ENCODE measurements around the gene TNFSF18.
"Not testable (repeated sequence)": the region's sequence is repeated elsewhere in the genome, so short reads cannot be mapped to it uniquely, and the experiment has no call there.

TNFSF18 gene, protein sequence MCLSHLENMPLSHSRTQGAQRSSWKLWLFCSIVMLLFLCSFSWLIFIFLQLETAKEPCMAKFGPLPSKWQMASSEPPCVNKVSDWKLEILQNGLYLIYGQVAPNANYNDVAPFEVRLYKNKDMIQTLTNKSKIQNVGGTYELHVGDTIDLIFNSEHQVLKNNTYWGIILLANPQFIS

DNA sequence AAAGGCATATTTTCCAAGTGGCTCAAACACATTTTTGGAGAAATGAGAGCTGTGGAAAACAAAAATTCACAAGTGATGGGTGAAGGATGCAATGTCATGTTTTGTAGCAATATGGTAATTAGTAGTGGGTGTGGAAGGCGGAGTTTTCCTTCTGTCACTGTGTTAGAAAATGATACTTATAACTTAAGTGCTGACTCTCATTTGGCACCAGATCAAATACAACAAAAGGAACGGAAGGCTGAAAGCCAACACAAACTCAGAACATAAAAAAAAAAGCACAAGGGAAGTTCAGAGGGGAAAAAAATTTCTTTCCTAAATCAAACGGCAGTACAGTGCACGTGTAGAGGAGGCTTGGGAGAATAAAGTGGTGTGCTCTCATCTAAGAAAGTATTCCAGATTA, at the start of gene TNFSF18:
Gene TNFSF18 (minus strand): TSS at position 77 of the 400 bp plus-strand sequence. CDS start 45 bp downstream, at position 32.
- DNase-seq, result no peak

DNA sequence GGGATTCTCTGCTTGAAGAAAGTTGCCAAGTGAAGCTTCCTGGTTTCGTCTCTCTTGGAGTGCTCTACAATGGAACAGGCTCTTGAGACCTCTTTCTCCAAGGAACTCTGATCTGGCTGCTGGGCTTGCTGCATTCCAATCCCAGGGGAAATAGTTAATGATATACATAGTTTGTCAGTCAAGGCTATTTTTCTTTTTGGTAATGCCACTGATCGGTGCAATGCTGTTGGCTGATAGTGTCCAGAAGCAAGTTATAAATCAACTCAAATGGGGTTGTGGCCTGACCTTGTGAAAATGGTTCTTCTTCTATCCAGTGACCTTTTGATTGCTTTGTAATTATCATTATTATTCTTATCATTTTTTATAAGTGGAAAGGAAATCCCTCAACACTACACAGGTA, 48.4 kb upstream of the TNFSF18 start:
- DNase-seq, result no peak

DNA sequence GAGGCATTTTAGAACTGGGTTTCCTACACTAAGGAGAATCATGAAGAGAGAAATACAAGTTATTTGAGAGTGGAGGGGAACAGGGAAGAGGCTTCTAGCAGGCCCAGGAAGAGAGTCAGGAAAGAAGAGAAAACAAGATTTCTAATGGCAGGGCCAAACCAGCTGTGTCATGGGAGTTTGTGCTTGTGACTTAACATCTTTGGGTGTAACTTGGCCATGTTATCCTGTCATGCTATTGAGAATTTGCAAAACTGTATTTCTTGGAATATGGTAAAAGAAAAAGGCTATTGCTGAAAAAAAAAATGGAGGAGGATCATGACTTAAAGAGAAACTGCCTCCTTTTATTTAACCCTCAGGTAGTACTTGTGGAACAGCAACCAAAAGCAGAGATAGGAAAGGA, 47.4 kb upstream of the TNFSF18 start:
- DNase-seq, result no peak

DNA sequence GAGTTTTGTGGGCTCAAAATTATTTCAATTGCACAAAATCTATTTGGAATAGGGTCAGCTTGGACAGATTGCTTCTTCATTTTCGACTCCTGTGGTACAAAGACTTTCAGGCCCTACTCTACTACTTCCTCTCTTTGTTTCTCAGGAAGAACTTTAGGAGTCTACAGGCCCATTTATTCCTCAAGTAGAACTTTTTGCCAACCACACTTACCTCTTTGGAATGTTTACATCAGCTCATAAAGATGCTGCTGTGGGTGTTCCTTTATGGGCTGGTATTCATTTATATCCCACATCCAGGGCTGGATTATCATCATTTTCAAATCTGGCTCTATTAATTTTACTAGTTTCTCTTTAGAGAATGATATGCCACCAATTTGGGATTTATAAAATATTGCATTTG, 46.3 kb upstream of the TNFSF18 start:
- DNase-seq, result no peak

DNA sequence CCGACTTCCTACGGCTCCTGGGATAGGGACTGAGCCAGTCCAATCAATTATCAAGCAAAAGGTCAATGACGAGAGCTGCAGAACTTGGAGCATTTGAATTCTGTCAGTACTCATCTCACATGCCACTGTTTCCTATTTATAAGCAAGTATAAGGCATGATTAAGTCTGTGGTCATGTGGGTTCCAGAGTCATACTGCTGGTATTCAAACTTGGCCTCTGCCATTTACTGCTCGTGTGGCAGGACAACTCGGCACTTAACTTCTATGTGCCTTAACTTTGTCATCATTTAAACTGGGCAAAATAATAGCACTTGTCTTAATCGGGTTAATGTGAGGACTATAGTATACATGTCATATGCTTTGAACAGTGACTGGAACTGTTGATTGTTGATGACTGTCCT, 44.9 kb upstream of the TNFSF18 start:
- no peak for DNase-seq

DNA sequence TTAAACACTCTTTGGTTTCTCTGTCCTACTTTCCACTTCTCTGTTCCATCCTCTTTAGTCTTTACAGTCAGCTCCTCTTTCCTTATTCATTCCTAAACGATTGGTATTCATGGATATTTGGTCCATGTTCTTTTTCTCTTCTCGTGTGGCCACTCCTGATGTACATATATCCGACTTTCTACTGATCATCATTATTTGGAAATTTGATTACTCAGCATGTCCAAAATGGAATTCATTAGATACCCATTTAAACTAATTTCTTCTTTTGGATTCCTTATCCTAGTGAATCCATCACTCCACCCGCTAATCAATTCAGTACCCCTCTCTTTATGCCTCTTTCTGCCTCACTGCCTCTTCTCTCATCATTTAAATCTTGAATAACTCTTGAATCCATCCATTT, 43.8 kb upstream of the TNFSF18 start:
- DNase-seq, result no peak

DNA sequence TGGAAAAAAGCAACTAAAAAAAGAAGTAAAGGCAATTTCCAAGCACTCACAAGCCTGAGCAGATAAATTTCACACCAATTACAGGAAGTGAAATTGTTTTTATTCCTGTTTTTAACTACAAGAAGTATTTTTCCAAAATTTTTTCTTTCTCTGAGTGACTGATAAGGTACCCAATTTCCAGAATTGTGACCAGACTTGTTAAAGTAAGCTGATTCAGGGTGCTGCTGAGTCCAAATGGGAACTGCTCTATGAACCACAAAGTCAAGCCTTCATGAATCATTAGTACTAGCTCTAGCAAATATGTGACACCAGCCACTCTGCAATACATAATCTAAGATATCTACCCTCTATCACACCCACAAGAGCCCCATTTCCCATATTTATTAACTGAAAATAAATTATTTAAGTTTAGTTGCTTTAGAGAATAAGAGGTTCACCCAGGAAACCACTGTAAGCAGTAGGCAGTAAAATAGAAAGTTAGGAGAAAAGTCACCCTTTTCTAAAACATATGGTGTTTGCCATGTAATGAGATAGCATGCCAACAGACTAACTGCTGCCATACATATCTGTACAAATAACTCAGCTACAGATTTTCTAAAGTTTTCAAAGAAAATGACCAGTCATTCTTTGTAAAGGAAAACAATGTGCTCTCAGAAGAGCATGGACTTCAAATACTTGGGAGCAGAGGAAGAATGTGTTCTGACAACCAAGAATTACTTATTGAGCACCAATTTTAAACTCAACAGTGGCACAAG, 43.1 kb upstream of the TNFSF18 start:
- DNase-seq, result no peak

DNA sequence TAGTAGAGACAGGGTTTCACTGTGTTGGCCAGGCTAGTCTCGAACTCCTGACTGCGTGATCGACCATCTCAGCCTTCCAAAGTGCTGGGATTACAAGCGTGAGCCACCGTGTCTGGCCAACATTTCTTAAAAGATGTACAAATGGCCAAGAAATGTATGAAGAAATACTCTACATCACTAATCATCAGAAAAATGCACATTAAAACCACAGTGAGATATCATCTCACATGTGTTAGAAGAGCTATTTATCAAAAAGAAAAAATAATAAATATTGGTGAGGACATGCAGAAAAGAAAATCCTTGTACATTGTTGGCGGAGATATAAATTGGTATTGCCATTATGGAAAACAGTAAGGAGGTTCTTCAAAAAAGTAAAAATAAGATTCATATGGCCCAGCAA, 33.6 kb upstream of the TNFSF18 start:
- no peak for DNase-seq

DNA sequence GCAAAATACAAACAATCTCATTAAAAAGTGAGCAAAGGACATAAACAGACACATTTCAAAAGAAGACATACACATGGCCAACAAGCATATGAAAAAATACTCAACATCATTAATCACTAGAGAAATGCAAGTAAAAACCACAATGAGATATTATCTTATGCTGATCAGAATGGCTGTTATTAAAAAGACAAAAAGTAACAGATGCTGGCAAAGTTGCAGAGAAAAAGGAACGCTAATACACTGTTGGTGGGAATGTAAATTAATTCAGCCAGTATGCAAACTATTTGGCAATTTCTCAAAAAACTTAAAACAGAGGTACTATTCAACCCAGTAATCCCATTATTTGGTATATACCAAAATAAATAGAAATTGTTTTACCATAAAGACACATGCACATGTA, 32.2 kb upstream of the TNFSF18 start:
- no peak for DNase-seq

DNA sequence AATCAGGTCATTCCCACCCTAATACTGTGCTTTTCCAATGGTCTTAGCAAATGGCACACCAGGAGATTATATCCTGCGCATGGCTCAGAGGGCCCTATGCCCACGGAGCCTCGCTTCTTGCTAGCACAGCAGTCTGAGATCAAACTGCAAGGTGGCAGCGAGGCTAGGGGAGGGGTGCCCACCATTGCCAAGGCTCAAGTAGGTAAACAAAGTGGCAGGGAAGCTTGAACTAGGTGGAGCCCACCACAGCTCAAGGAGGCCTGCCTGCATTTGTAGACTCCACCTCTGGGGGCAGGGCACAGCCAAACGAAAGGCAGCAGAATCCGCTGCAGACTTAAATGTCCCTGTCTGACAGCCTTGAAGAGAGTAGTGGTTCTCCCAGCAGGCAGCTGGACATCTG, 23.5 kb upstream of the TNFSF18 start:
- not testable (repeated sequence) for DNase-seq

DNA sequence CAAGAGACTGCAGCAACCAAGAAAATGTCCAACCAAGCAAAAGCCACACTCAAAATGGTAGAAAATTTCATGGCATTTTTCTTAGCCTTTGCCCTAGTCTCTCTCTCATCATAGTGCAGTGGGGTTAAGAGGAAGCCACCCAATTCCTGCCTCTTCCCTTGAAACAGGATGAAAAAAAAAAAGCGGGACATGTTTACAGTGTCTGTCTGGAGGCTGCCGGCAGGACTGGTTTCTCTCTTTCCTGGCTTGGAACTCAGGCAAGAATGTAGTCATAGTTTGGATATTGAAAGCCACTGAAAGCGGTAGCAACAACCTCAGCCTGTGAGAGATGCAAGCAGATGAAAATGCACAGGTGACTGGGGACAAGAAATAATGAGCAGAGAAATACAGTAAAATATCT, 13.3 kb upstream of the TNFSF18 start:
- DNase-seq, result no peak

DNA sequence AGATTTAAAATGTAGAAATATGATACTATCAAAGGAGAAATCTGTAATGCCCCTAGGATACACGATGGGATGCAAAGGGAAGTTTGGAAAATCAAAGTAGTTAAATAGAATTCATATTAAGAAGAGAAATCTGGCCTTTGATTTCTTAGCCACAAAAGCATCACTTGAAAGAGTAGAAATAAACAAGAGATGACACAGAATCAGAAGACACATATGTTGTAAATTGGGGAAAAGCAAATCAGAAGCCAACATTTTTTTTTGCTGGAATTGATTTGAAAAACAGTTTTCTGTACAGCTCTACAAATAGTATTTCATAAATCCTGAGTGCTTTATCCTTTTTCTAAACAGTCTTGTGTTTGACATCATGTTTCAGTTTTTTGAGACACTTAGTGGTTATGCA, 12.4 kb upstream of the TNFSF18 start:
- DNase-seq, result no peak

DNA sequence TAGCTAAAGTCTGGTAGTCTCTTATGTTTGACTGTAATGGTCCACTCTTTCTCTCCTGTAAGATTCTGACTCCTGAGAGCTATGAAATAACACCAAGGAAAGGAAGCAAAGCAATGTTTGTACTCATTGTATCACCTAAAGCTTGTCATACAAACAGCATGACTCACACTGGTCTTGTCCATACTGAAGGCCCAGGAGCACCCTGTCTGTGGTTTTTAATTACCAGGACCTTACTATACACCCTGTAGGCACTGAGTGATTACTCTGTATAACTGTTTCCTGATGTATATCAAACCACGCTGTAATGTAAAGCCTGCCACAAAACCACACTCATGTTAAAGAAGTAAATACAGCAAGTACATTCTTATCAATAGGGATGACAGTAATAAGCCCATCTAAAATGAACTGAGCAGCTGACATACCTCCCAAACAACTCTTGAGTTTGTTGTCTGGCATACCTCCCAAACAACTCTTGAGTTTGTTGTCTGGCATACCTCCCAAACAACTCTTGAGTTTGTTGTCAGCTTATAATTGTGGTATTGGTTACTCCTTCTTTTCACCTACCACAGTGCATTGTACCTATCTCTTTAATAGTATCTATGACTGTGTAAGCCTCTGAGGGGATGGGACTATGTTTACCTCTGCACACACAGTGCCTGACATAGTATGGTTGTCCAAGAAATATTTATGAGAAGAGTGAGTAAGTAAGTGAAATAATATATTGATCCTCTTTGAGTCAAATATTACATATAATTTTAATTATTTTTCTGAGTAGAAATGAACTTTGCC, 11.6 kb upstream of the TNFSF18 start:
- DNase-seq, result no peak

DNA sequence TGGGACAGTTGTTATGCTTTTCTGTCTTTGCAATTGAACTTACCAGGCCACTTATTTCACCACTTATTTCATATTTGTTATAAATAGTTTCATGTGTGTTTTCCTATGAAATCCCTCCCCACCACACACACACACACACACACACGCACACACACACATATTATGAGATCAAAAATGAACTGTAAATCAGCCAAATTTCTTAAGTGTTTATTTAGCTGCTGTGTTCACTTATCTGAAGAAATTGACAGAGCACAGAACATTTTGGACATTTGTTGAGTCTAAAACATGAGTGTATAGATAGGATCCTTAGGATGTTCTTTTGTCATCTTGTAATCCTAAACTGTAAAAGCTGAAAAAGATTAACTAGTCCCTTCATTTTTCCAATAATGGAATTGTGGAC, 7.8 kb upstream of the TNFSF18 start:
- DNase-seq, result no peak

DNA sequence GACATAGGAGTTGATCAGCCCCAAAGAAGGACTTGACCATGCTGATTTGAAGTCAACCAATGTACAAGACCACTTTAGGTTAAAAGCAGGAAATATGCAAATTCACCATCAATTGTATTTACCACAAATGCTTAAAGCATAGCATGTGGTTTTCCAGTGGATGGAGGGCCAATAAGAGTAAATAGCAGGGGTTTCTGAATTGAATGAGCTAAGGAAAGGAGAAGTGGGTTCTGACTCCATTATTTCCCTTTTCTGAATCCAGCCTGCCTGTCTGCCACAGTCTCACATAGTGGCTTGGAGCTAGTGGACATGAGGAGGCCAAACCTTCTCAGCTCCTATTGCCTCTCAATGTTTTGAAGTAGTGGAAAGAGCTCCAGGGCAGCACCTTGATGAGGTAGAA, 7.2 kb upstream of the TNFSF18 start:
- no peak for DNase-seq

DNA sequence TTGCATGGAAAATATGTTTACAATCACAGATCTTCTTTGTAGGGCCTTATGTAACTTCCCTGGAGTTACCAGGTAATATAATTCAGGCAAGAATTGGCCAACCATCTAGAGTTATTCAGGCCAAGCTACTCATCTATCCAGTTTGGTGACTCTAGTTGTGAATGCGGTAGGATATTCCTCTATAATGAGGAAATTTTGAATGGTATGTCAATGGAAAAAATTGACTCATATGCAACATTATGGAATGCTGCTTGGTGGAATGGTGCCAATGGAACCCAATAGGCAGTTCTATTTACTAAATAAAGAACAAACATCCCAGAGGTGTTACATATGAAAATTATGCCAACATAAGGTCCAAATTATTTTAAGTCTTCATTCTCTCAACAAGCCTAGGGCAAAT, 5.6 kb upstream of the TNFSF18 start:
- no peak for DNase-seq

DNA sequence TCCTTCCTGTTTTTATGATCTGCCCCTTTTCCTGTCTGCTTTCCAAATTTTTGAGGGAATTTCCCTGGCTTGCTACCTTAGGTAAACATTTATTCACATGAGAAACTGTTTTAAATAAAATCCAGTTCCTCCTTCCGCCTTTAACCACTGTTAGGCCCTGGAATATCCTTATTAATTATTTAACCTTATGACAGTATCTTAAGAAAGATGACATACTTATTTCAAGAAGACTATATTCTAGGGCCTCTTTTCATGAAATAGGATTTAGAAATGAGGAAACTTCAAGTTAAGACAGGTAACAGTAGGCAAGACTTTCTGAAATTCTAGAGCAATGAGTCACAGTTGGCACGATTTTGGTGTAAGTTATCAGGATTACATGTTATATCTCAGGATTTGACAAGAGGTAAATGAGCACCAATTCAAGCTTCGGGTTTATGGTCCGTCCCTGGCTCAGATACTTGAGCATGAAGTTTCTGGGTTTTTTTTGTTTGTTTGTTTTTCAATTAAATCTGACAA, 2.0 kb upstream of the TNFSF18 start:
- DNase-seq, result no peak

DNA sequence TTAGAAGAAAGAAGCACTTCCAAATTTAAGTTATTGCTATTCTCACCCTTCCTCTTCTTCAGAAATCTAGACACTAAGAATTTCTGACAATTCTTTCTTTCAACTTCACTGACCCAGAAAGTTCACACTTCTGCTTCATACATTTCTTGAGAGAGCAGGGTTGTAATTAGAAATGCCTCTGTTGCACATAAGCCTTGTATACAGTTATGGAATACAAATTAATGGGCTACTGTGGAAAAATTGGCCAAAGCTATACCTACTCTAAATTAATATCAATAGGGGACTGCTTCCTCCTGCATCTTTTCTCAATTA, 1.5 kb downstream of the TNFSF18 start:
- DNase-seq, result no peak

DNA sequence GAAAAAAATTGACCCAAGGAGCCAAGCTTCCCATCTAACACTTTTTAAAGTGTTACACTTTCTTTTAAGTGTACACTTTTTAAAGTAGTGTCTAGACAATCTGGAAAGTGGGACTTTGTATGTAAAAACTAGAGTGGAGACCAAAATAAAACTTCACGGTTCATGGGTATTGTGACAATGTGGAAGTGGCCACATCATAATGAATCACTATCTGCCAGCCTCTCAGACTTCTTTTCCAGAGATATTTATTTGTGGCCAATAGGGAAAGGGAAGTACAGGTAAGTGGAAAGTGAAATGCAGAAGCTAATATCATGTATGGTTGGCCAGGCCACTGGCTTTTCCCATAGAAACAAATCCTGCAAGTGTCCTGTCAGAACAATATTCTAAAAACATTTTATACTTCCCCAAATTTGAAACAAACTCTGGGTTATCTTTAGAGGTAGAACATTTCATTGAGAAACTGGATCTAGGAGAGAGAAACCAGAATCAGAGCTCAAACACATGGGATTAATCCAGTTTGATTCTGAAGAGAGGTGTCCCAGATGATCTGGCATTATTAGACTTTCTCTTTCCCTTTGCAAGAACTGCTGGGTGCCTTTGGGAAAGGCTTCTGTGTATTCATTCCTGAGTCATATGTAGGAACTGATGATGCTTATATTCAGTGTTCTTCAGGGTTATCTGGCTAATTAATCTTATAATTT, 2.0 kb downstream of the TNFSF18 start:
- DNase-seq, result no peak

DNA sequence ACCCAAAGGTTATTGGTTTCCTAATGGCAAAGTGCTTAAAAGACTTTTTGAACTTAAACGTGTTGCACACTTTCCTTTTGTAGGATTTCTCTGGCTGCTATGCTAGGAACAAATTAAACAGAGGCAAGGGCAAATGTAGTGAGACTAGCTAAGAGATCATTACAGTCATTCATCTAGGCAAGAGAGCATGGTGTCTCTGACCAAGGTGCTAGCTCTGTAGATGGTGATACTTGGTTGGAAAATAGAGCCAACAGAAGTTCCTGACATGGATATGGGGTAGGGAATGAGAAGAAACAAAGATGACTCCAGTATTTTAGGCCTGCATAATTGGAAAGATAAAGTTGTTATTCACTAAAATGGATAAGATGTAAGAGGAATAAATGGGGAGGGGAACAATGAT, 6.1 kb downstream of the TNFSF18 start:
- DNase-seq, result no peak

DNA sequence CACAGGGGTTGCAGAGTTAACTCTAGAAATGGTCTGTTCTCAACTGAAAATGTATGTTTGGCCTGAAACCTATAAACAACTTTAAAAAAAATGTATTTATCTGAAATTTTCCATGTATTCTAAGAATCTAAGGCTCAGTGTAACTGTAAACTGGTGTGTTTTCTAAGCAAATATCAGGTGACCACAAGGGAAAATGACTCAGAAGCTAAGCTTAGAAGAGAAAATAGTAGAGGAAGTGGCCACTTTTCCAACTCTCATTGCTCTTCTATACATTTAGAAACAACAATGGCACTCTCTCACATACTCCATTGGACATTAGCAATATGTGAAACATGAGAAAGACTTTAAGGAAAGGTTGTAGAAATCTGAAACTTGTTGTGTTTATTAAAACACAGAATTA, 7.5 kb downstream of the TNFSF18 start:
- DNase-seq, result no peak

DNA sequence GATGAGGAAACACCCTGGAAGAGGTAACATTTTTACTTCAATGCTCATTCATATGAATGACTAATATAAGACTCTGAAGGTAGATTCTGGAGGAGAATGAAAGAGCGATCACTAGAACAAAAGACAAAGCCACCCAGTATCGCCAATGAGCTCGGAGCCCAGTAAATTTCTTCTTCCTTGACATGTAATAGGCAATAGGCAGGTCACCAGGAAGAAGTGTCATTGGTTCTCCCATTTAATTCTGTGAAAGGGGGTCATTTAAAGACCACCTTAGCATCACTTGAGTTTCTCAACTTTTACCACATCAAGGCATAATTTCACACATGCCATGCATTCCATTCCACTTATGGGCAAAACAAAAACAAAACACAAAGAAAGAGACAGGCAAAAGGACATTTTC, 7.9 kb downstream of the TNFSF18 start:
- no peak for DNase-seq

DNA sequence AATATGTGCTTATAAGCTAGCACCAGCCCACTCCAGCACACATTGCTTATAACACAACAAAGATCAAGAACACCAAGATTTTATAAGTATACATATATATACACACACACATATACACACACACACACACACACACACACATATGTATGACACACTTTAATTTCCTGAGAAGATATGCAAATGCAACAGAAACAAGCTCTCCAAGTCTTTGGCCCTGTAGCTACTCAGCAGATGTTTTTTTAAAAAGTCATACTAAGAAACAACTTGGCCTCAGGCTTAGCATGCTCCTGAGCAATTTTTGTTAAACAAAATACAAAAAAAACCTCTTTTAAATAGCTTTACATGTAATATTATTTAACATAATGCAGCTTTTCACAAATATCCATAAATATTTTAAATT, 11.1 kb downstream of the TNFSF18 start:
- no peak for DNase-seq

All from CD4-positive, alpha-beta T cell treated with Interleukin-12 subunit alpha and Interleukin-12 subunit beta, for 1 hour (primary cell).